ENCODE data around the gene GTF2A1. TPM values are rescaled to one million over a fixed set of nuclear protein-coding genes. Genes with fewer than 3 reads are reported as not detected.

The GTF2A1 gene
- total RNA-seq, 1 donor from 2014 or later = 41.0 TPM

GRCh38 chr14:81169267-81169666 lies 51.5 kb downstream of the GTF2A1 start:
- Mint-ChIP-seq H3K36me3 (ENCODE audit: low read depth) (no peaks in the 10 kb centered on the region), H3K4me1 (ENCODE audit: low read depth) (peaks cover 47% of the 10 kb centered on the region), H3K4me3 (peak overlapping the region; percentile 89), H3K27ac (peak overlapping the region; percentile 94), H3K9me3 (no peaks in the 10 kb centered on the region), H3K27me3 (ENCODE audit: insufficient read depth) (no peaks in the 10 kb centered on the region)
- no peak for DNase-seq (ENCODE audit: low spot score)
- intact Hi-C loops (cut with micrococcal nuclease) = loop anchor here (10.0 kb wide), 1 partner anchor 584 kb away; no protein-coding TSS in a partner anchor

GRCh38 chr14:81166121-81166520 lies 54.6 kb downstream of the GTF2A1 start:
- H3K4me3 Mint-ChIP-seq = no peak overlapping the region
- H3K27ac Mint-ChIP-seq = no peak overlapping the region
- H3K4me1 Mint-ChIP-seq (ENCODE audit: low read depth) = peaks cover 53% of the 10 kb centered on the region
- H3K27me3 Mint-ChIP-seq (ENCODE audit: insufficient read depth) = no peaks in the 10 kb centered on the region
- no peak for DNase-seq (ENCODE audit: low spot score)
- no peaks in the 10 kb centered on the region for H3K36me3 Mint-ChIP-seq (ENCODE audit: low read depth)
- H3K9me3 Mint-ChIP-seq = no peaks in the 10 kb centered on the region
- intact Hi-C loops (cut with micrococcal nuclease) = loop anchor here (10.0 kb wide), 1 partner anchor 581 kb away; no protein-coding TSS in a partner anchor

- intact Hi-C loops (cut with micrococcal nuclease) = loop anchor here (10.0 kb wide), 1 partner anchor 580 kb away; no protein-coding TSS in a partner anchor
- H3K9me3 Mint-ChIP-seq = no peaks in the 10 kb centered on the region
- peak overlapping the region; percentile 31 for H3K27ac Mint-ChIP-seq
- H3K4me1 Mint-ChIP-seq (ENCODE audit: low read depth) = peaks cover 44% of the 10 kb centered on the region
- no peak for DNase-seq (ENCODE audit: low spot score)
- no peaks in the 10 kb centered on the region for H3K36me3 Mint-ChIP-seq (ENCODE audit: low read depth)
- H3K4me3 Mint-ChIP-seq = no peak overlapping the region
- no peaks in the 10 kb centered on the region for H3K27me3 Mint-ChIP-seq (ENCODE audit: insufficient read depth)
These were observed 55.6 kb downstream of the GTF2A1 start for GRCh38 chr14:81165188-81165587.

GRCh38 chr14:81164167-81164774 lies 56.5 kb downstream of the GTF2A1 start:
- Mint-ChIP-seq H3K4me1 (ENCODE audit: low read depth) (peaks cover 35% of the 10 kb centered on the region), H3K27me3 (ENCODE audit: insufficient read depth) (no peaks in the 10 kb centered on the region), H3K36me3 (ENCODE audit: low read depth) (no peaks in the 10 kb centered on the region), H3K4me3 (no peak overlapping the region), H3K27ac (peak overlapping the region; percentile 1), H3K9me3 (peaks cover 4% of the 10 kb centered on the region)
- intact Hi-C loops (cut with micrococcal nuclease) = loop anchor here (1.0 to 10.0 kb wide), 5 partner anchors 11 to 579 kb away; no protein-coding TSS in a partner anchor
- DNase-seq (ENCODE audit: low spot score) = peak; percentile 50

- intact Hi-C loops (cut with micrococcal nuclease) = loop anchor here (5.0 to 10.0 kb wide), 2 partner anchors 106 to 578 kb away; no protein-coding TSS in a partner anchor
- DNase-seq (ENCODE audit: low spot score) = no peak
- Mint-ChIP-seq H3K9me3 (peaks cover 4% of the 10 kb centered on the region), H3K36me3 (ENCODE audit: low read depth) (no peaks in the 10 kb centered on the region), H3K27me3 (ENCODE audit: insufficient read depth) (no peaks in the 10 kb centered on the region), H3K4me1 (ENCODE audit: low read depth) (peaks cover 25% of the 10 kb centered on the region), H3K4me3 (no peak overlapping the region), H3K27ac (no peak overlapping the region)
These were observed 57.8 kb downstream of the GTF2A1 start for GRCh38 chr14:81162941-81163340.

GRCh38 chr14:81161749-81162148 lies 59.0 kb downstream of the GTF2A1 start:
- Mint-ChIP-seq H3K4me1 (ENCODE audit: low read depth) (peaks cover 32% of the 10 kb centered on the region), H3K9me3 (peaks cover 4% of the 10 kb centered on the region), H3K36me3 (ENCODE audit: low read depth) (no peaks in the 10 kb centered on the region), H3K27ac (no peak overlapping the region), H3K4me3 (no peak overlapping the region), H3K27me3 (ENCODE audit: insufficient read depth) (no peaks in the 10 kb centered on the region)
- intact Hi-C loops (cut with micrococcal nuclease) = loop anchor here (5.0 to 10.0 kb wide), 2 partner anchors 104 to 577 kb away; no protein-coding TSS in a partner anchor
- no peak for DNase-seq (ENCODE audit: low spot score)

- no peak for DNase-seq (ENCODE audit: low spot score)
- Mint-ChIP-seq H3K4me1 (ENCODE audit: low read depth) (peaks cover 32% of the 10 kb centered on the region), H3K36me3 (ENCODE audit: low read depth) (no peaks in the 10 kb centered on the region), H3K4me3 (no peak overlapping the region), H3K27me3 (ENCODE audit: insufficient read depth) (peaks cover under 1% of the 10 kb centered on the region), H3K27ac (no peak overlapping the region), H3K9me3 (peaks cover 4% of the 10 kb centered on the region)
- intact Hi-C loops (cut with micrococcal nuclease) = loop anchor here (5.0 to 10.0 kb wide), 2 partner anchors 104 to 576 kb away; no protein-coding TSS in a partner anchor
These were observed 59.7 kb downstream of the GTF2A1 start for GRCh38 chr14:81161088-81161487.

GRCh38 chr14:81157431-81157830 lies 63.3 kb downstream of the GTF2A1 start:
- no peak overlapping the region for H3K27ac Mint-ChIP-seq
- no peaks in the 10 kb centered on the region for H3K36me3 Mint-ChIP-seq (ENCODE audit: low read depth)
- H3K4me1 Mint-ChIP-seq (ENCODE audit: low read depth) = peaks cover 18% of the 10 kb centered on the region
- no peak for DNase-seq (ENCODE audit: low spot score)
- no peak overlapping the region for H3K4me3 Mint-ChIP-seq
- intact Hi-C loops (cut with micrococcal nuclease) = no loop called here
- peaks cover 4% of the 10 kb centered on the region for H3K9me3 Mint-ChIP-seq
- H3K27me3 Mint-ChIP-seq (ENCODE audit: insufficient read depth) = peaks cover 2% of the 10 kb centered on the region

GRCh38 chr14:81153187-81153586 lies 67.6 kb downstream of the GTF2A1 start:
- H3K27me3 Mint-ChIP-seq (ENCODE audit: insufficient read depth) = peaks cover 2% of the 10 kb centered on the region
- no peak for DNase-seq (ENCODE audit: low spot score)
- H3K27ac Mint-ChIP-seq = peak overlapping the region; percentile 4
- H3K4me1 Mint-ChIP-seq (ENCODE audit: low read depth) = peaks cover 17% of the 10 kb centered on the region
- no peak overlapping the region for H3K4me3 Mint-ChIP-seq
- no peaks in the 10 kb centered on the region for H3K36me3 Mint-ChIP-seq (ENCODE audit: low read depth)
- no peaks in the 10 kb centered on the region for H3K9me3 Mint-ChIP-seq
- intact Hi-C loops (cut with micrococcal nuclease) = loop anchor here (1.0 kb wide), 3 partner anchors 11 to 66 kb away; no protein-coding TSS in a partner anchor

- H3K4me3 Mint-ChIP-seq = no peak overlapping the region
- DNase-seq (ENCODE audit: low spot score) = no peak
- H3K36me3 Mint-ChIP-seq (ENCODE audit: low read depth) = no peaks in the 10 kb centered on the region
- no peaks in the 10 kb centered on the region for H3K9me3 Mint-ChIP-seq
- no peaks in the 10 kb centered on the region for H3K27me3 Mint-ChIP-seq (ENCODE audit: insufficient read depth)
- peaks cover 22% of the 10 kb centered on the region for H3K4me1 Mint-ChIP-seq (ENCODE audit: low read depth)
- no peak overlapping the region for H3K27ac Mint-ChIP-seq
- intact Hi-C loops (cut with micrococcal nuclease) = no loop called here
These were observed 72.1 kb downstream of the GTF2A1 start for GRCh38 chr14:81148635-81149034.

- peak overlapping the region; percentile 41 for H3K27ac Mint-ChIP-seq
- no peak overlapping the region for H3K4me3 Mint-ChIP-seq
- no peaks in the 10 kb centered on the region for H3K27me3 Mint-ChIP-seq (ENCODE audit: insufficient read depth)
- intact Hi-C loops (cut with micrococcal nuclease) = no loop called here
- no peaks in the 10 kb centered on the region for H3K9me3 Mint-ChIP-seq
- H3K36me3 Mint-ChIP-seq (ENCODE audit: low read depth) = no peaks in the 10 kb centered on the region
- DNase-seq (ENCODE audit: low spot score) = no peak
- H3K4me1 Mint-ChIP-seq (ENCODE audit: low read depth) = peaks cover 15% of the 10 kb centered on the region
These were observed 73.4 kb downstream of the GTF2A1 start for GRCh38 chr14:81147140-81147897.

- no peak overlapping the region for H3K4me3 Mint-ChIP-seq
- H3K27ac Mint-ChIP-seq = no peak overlapping the region
- intact Hi-C loops (cut with micrococcal nuclease) = loop anchor here (5.0 kb wide), 1 partner anchor 83 kb away; no protein-coding TSS in a partner anchor
- peaks cover 15% of the 10 kb centered on the region for H3K4me1 Mint-ChIP-seq (ENCODE audit: low read depth)
- DNase-seq (ENCODE audit: low spot score) = no peak
- H3K9me3 Mint-ChIP-seq = no peaks in the 10 kb centered on the region
- H3K27me3 Mint-ChIP-seq (ENCODE audit: insufficient read depth) = no peaks in the 10 kb centered on the region
- no peaks in the 10 kb centered on the region for H3K36me3 Mint-ChIP-seq (ENCODE audit: low read depth)
These were observed 75.7 kb downstream of the GTF2A1 start for GRCh38 chr14:81144824-81145603.

All from activated T-helper 1 cell treated with anti-CD3 and anti-CD28 coated beads, Interleukin-12 subunit alpha, Interleukin-12 subunit beta, Interleukin-2, Interleukin-4 antibody, amounts not matched to agents 30 ng/mL and 10 ng/mL and 1 ng/mL, durations not matched to agents 14 hours and 24 hours and 36 hours (primary cell).